B cell (primary cell): ENCODE measurements around the gene RALGAPB.
"Not testable (repeated sequence)": the region's sequence is repeated elsewhere in the genome, so short reads cannot be mapped to it uniquely, and the experiment has no call there.

ENCODE experiments used
- EZH2 ChIP-seq: IDR thresholded peaks from 2 replicates; pipeline ENCODE4 v1.6.1; 2012; ENCODE audit warnings: borderline replicate concordance, low read depth, mild to moderate bottlenecking, moderate library complexity, low read length; ENCODE audit not compliant: insufficient read depth, poor library complexity, severe bottlenecking
- TF ChIP-seq, protein P1 (sequence below): fragments of 200-600 bp; IDR thresholded peaks from one replicate; pipeline ENCODE4 v1.8.0; 2022; ENCODE audit warnings: antibody characterized with exemption, mild to moderate bottlenecking

DNA sequence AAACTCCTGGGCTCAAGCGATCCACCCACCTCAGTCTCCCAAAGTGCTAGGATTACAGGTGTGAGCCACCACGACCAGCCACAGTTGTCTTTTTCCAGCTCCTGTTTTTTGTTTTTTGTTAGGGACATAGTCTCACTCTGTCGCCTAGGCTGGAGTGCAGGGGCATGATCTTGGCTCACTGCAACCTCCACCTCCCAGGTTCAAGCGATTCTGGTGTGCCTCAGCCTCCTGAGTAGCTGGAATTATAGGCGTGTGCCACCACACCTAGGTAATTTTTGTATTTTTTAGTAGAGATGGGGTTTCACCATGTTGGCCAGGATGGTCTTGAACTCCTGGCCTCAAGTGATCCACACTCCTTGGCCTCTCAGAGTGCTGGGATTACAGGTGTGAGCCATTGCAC is 39.8 kb upstream of the RALGAPB start:
- TF ChIP-seq, protein P1, sequence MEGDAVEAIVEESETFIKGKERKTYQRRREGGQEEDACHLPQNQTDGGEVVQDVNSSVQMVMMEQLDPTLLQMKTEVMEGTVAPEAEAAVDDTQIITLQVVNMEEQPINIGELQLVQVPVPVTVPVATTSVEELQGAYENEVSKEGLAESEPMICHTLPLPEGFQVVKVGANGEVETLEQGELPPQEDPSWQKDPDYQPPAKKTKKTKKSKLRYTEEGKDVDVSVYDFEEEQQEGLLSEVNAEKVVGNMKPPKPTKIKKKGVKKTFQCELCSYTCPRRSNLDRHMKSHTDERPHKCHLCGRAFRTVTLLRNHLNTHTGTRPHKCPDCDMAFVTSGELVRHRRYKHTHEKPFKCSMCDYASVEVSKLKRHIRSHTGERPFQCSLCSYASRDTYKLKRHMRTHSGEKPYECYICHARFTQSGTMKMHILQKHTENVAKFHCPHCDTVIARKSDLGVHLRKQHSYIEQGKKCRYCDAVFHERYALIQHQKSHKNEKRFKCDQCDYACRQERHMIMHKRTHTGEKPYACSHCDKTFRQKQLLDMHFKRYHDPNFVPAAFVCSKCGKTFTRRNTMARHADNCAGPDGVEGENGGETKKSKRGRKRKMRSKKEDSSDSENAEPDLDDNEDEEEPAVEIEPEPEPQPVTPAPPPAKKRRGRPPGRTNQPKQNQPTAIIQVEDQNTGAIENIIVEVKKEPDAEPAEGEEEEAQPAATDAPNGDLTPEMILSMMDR: not testable (repeated sequence)
- TF ChIP-seq EZH2: not testable (repeated sequence)
